HG03025 (cell line): ENCODE results near the gene COPS7A.

Experiments
- ATAC-seq: cut with Tn5 transposase; IDR thresholded peaks from one replicate; pipeline ENCODE4 v1.9.1; 2021; ENCODE audit warnings: mild to moderate bottlenecking, moderate library complexity; ENCODE audit not compliant: unreplicated experiment, low FRiP score

The COPS7A gene

GRCh38 chr12:6767353-6768319, 43.8 kb downstream of the COPS7A start:
- ATAC-seq = no peak

GRCh38 chr12:6768437-6768914, 44.6 kb downstream of the COPS7A start:
- ATAC-seq = no peak

GRCh38 chr12:6768990-6769389, 45.1 kb downstream of the COPS7A start:
- no peak for ATAC-seq

- no peak for ATAC-seq
Measured at GRCh38 chr12:6769666-6770065, 45.8 kb downstream of the COPS7A start.

DNA sequence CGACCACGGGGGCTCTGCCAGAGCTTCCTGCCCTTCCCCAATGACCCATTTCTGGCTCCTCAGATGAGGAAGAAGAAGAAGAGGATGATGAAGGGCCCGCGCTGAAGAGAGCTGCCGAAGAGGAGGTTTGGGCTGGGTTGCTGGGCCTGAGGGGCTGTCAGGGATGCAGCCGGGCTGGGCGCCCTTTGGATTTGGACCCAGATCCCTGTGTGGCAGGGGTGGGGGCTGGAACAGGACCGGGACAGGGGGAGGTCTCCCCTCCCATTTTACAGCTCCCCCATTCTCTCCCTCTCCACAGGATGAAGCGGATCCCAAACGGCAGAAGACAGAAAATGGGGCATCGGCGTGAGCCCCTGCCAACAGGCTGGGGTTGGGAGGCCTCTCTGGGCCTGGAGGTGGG, 46.2 kb downstream of the COPS7A start:
- no peak for ATAC-seq

GRCh38 chr12:6770600-6770999, 46.8 kb downstream of the COPS7A start:
- ATAC-seq = no peak

DNA sequence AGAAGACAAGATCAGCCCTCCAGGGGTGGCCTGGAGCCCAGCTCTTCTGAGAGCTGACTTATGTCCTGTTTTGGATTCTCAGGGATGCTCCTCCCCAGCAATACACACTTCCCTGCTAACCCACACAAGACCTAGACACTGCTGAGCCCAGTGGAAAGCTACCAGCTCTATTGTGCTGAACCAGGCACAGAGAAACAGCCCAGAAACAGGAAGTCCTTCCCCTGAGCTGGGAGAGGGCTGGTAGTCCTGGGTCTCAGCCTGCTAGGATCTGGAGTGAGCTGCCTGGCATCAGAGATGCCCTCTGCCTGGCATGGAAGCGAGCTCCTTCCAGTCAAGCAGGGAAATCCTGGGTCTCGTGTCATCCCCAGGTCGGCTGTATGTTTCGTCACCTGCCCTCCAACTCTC, 47.2 kb downstream of the COPS7A start:
- no peak for ATAC-seq

GRCh38 chr12:6771509-6772330, 47.9 kb downstream of the COPS7A start:
- ATAC-seq = no peak

GRCh38 chr12:6772331-6772695, 48.5 kb downstream of the COPS7A start, which contains the start of gene LAG3:
Gene LAG3 (plus strand): TSS chr12:6772520. CDS start chr12:6772853, 333 bp downstream.
- no peak for ATAC-seq

DNA sequence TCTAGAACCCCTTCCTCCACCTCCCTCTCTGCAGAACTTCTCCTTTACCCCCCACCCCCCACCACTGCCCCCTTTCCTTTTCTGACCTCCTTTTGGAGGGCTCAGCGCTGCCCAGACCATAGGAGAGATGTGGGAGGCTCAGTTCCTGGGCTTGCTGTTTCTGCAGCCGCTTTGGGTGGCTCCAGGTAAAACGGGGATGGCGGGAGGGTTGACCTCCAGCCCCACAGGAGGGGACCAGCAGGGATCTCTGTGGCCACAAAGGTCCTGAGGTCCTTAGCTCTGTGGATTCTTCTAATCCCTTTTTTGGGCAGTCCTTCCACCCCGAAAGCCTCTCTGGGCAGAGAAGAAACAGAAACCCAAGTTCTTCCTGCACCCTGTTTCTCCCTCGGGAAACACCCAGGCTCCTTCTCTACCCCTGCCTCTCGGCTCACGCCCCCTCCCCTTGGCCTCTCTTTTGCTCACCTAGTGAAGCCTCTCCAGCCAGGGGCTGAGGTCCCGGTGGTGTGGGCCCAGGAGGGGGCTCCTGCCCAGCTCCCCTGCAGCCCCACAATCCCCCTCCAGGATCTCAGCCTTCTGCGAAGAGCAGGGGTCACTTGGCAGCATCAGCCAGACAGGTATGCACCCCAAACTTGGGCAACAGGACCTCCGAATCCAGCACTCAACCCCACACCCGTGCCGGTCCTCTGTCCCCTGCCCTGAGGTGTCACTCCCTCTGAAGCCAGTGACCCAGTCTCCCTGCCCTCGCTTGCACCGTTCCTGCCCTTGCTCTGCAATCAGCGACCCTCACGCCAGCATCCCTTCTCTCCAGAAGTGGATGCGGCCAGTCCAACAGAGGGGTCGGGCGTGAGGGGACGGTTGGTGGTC, 49.1 kb downstream of the COPS7A start:
- no peak for ATAC-seq

GRCh38 chr12:6773590-6774351, 49.9 kb downstream of the COPS7A start:
- no peak for ATAC-seq

- ATAC-seq = no peak
Measured at GRCh38 chr12:6774499-6775062, 50.7 kb downstream of the COPS7A start.

- no peak for ATAC-seq
Measured at GRCh38 chr12:6775185-6776174, 51.6 kb downstream of the COPS7A start.

DNA sequence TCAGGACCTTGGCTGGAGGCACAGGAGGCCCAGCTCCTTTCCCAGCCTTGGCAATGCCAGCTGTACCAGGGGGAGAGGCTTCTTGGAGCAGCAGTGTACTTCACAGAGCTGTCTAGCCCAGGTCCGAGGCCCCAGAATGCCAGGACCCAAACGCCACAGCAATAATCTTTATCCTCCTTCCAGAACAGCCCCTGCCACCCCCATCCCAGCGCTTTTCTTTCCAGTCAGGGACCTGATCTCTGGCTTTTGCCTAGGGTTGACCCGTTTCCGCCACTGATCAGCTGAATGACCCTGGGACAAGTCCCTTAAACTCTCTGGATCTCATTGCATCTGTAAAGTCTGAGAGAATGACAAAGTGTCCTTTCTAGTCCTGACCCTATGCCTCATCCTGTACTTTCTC, 53.5 kb downstream of the COPS7A start:
- ATAC-seq = no peak

- no peak for ATAC-seq
Measured at GRCh38 chr12:6778217-6778573, 54.3 kb downstream of the COPS7A start.

GRCh38 chr12:6778574-6779550, 55.0 kb downstream of the COPS7A start:
- no peak for ATAC-seq
